GM12801 (cell line): Measurements from ENCODE around the gene NECTIN3.

ENCODE experiments used
- CTCF ChIP-seq: IDR thresholded peaks from one replicate; pipeline ENCODE4 v1.5.1; 2011; ENCODE audit warnings: control low read depth; ENCODE audit not compliant: insufficient read length; ENCODE audit errors: extremely low read depth

The NECTIN3 gene

GRCh38 chr3:111070772-111071256, 802 bp upstream of the NECTIN3 start:
- no peak for TF ChIP-seq CTCF

- TF ChIP-seq CTCF: no peak
These were observed 660 bp downstream of the NECTIN3 start for GRCh38 chr3:111072031-111072921.

- no peak for TF ChIP-seq CTCF
These were observed 1.6 kb downstream of the NECTIN3 start for GRCh38 chr3:111073218-111073617.

DNA sequence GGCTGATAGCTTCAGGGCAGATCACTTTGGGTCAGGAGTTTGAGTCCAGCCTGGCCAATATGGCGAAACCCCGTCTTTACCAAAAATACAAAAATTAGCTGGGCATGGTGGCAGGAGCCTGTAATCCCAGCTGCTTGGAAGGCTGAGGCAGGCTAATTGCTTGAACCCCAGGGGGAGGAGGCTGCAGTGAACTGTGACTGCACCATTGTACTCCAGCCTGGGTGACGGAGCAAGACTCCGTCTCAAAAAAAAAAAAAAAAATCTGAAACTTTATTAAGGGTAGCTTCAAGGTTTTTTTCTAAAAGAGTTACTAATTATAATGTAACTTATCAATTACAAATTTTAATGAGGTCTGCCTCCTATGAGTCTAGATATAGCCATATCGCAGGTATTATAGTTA, 5.1 kb downstream of the NECTIN3 start:
- TF ChIP-seq CTCF: no peak

- no peak for TF ChIP-seq CTCF
These were observed 5.8 kb downstream of the NECTIN3 start for GRCh38 chr3:111077369-111077768.

- no peak for TF ChIP-seq CTCF
These were observed 8.8 kb downstream of the NECTIN3 start for GRCh38 chr3:111080413-111080812.

- no peak for TF ChIP-seq CTCF
These were observed 9.5 kb downstream of the NECTIN3 start for GRCh38 chr3:111081008-111081545.
